CMK (cell line): ENCODE measurements around the gene SPRED3.
"Not testable (repeated sequence)": the region's sequence is repeated elsewhere in the genome, so short reads cannot be mapped to it uniquely, and the experiment has no call there.

ENCODE experiments used
- DNase-seq: peaks from one replicate; pipeline ENCODE4 v3.0.0-alpha.2; 2010; ENCODE audit warnings: low read depth

Gene SPRED3

GRCh38 chr19:38388349-38389100 lies at the start of gene SPRED3:
TSS of gene SPRED3 (plus strand) at chr19:38388697. CDS start at chr19:38390303, 1,606 bp downstream.
- no peak for DNase-seq

- DNase-seq: not testable (repeated sequence)
These were observed 49.5 kb upstream of the SPRED3 start for GRCh38 chr19:38339011-38339410.

- DNase-seq: no peak
These were observed 47.6 kb upstream of the SPRED3 start for GRCh38 chr19:38340927-38341326.

GRCh38 chr19:38346837-38347236 lies 41.7 kb upstream of the SPRED3 start:
- no peak for DNase-seq

GRCh38 chr19:38350883-38351282 lies 37.6 kb upstream of the SPRED3 start:
- DNase-seq: no peak

GRCh38 chr19:38351865-38352395 lies 36.6 kb upstream of the SPRED3 start:
- DNase-seq: no peak

GRCh38 chr19:38352611-38353010 lies 35.9 kb upstream of the SPRED3 start:
- DNase-seq: no peak

GRCh38 chr19:38355728-38356725 lies 32.5 kb upstream of the SPRED3 start:
- no peak for DNase-seq

GRCh38 chr19:38358071-38358470 lies 30.4 kb upstream of the SPRED3 start:
- no peak for DNase-seq

GRCh38 chr19:38359242-38360021 lies 29.1 kb upstream of the SPRED3 start:
- DNase-seq: no peak

GRCh38 chr19:38360351-38360750 lies 28.1 kb upstream of the SPRED3 start:
- no peak for DNase-seq

GRCh38 chr19:38360839-38361631 lies 27.5 kb upstream of the SPRED3 start:
- DNase-seq: no peak

GRCh38 chr19:38361633-38362075 lies 26.8 kb upstream of the SPRED3 start:
- DNase-seq: peak; percentile 57

- peak; percentile 69 for DNase-seq
These were observed 26.2 kb upstream of the SPRED3 start for GRCh38 chr19:38362076-38362945.

GRCh38 chr19:38362946-38363688 lies 25.4 kb upstream of the SPRED3 start:
- not testable (repeated sequence) for DNase-seq

GRCh38 chr19:38367041-38367440 lies 21.5 kb upstream of the SPRED3 start:
- DNase-seq: no peak

- DNase-seq: no peak
These were observed 18.9 kb upstream of the SPRED3 start for GRCh38 chr19:38369584-38369983.

GRCh38 chr19:38370299-38370698 lies 18.2 kb upstream of the SPRED3 start:
- no peak for DNase-seq

- DNase-seq: no peak
These were observed 17.4 kb upstream of the SPRED3 start for GRCh38 chr19:38371081-38371480.
